ENCODE results near the gene HHIPL1.

DNA sequence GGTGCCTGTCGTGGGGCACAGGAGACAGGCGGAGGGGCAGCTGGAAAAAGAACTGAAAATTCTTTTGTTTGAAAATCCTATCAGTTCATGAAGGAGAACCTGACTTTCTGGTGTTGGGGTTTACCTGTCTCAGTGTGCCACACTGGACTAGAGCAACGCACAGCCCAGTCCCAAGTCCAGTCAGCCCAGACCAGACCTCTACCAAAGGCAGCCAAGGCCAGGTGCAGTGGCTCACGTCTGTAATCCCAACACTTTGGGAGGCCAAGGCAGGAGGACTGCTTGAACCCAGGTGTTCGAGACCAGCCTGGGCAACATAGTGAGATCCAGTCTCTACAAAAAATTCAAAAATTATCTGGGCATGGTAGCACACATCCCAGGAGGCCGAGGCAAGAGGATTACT lies 45.5 kb upstream of the HHIPL1 start:
- TF ChIP-seq, protein P1, sequence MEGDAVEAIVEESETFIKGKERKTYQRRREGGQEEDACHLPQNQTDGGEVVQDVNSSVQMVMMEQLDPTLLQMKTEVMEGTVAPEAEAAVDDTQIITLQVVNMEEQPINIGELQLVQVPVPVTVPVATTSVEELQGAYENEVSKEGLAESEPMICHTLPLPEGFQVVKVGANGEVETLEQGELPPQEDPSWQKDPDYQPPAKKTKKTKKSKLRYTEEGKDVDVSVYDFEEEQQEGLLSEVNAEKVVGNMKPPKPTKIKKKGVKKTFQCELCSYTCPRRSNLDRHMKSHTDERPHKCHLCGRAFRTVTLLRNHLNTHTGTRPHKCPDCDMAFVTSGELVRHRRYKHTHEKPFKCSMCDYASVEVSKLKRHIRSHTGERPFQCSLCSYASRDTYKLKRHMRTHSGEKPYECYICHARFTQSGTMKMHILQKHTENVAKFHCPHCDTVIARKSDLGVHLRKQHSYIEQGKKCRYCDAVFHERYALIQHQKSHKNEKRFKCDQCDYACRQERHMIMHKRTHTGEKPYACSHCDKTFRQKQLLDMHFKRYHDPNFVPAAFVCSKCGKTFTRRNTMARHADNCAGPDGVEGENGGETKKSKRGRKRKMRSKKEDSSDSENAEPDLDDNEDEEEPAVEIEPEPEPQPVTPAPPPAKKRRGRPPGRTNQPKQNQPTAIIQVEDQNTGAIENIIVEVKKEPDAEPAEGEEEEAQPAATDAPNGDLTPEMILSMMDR (IDR thresholded peaks at IDR 0.05; ENCODE audit: insufficient read depth, low read length, poor library complexity, severe bottlenecking), result no peak
- TF ChIP-seq EZH2phosphoT487 (conservative IDR thresholded peaks at IDR 0.05; ENCODE audit: low read length), result no peak
